Thyroid gland (tissue), 4 donors: ENCODE measurements around the gene TIAM2.

ENCODE experiments used
- CTCF ChIP-seq, 6 experiments: fragments of 200-600 bp in 3 of 6; fragments of 450-650 bp in 3 of 6; sonication (generic) in 3 of 6; IDR thresholded peaks; one replicate each; pipeline ENCODE4 v1.5.1; 2016 to 2019; ENCODE audit warnings: antibody characterized with exemption in 6 of 6, mild to moderate bottlenecking in 2 of 6, inconsistent platforms in 1 of 6, moderate library complexity in 1 of 6
- POLR2A ChIP-seq, 2 donors: fragments of 450-650 bp; IDR thresholded peaks; one replicate each; pipeline ENCODE4 v1.6.1; 2017; ENCODE audit warnings: antibody characterized with exemption in 2 of 2, mild to moderate bottlenecking in 2 of 2, moderate library complexity in 1 of 2

GRCh38 chr6:154962753-154963152, 32.4 kb upstream of the TIAM2 start:
- no peak for TF ChIP-seq CTCF (IDR thresholded peaks at IDR 0.05)
- TF ChIP-seq POLR2A (IDR thresholded peaks at IDR 0.05), result no peak
